IMR-90 (cell line): Measurements from ENCODE around the gene AP4S1.

Source experiments
- CEBPB ChIP-seq: IDR thresholded peaks from 2 replicates; pipeline ENCODE4 v1.6.1; 2012; ENCODE audit warnings: low read depth, low read length, improper control_type of control experiment
- ELK1 ChIP-seq: fragments of 150-350 bp; IDR thresholded peaks from 2 replicates; pipeline ENCODE4 v1.6.1; 2016; ENCODE audit warnings: low read depth, mild to moderate bottlenecking, low read length, moderate library complexity, borderline replicate concordance
- FOS ChIP-seq: fragments of 150-350 bp; IDR thresholded peaks from 2 replicates; pipeline ENCODE4 v1.6.1; 2016; ENCODE audit warnings: low read depth, low read length
- MAZ ChIP-seq: IDR thresholded peaks from 2 replicates; pipeline ENCODE4 v1.6.1; 2012; ENCODE audit warnings: low read depth, mild to moderate bottlenecking, low read length, improper control_type of control experiment, moderate library complexity, borderline replicate concordance
- POLR2A ChIP-seq: IDR thresholded peaks from 2 replicates; pipeline ENCODE4 v1.6.1; 2012; ENCODE audit warnings: mild to moderate bottlenecking, low read depth, low read length
- RAD21 ChIP-seq: IDR thresholded peaks from 2 replicates; pipeline ENCODE4 v1.6.1; 2012; ENCODE audit warnings: low read length, improper control_type of control experiment
- RFX5 ChIP-seq: IDR thresholded peaks from 2 replicates; pipeline ENCODE4 v1.8.0; 2012; ENCODE audit warnings: low read depth, mild to moderate bottlenecking, low read length, moderate library complexity
- SMC3 ChIP-seq: fragments of 150-350 bp; IDR thresholded peaks from 2 replicates; pipeline ENCODE4 v1.6.1; 2016; ENCODE audit warnings: low read depth, mild to moderate bottlenecking, antibody characterized with exemption, low read length, moderate library complexity
- USF2 ChIP-seq: fragments of 150-350 bp; IDR thresholded peaks from 2 replicates; pipeline ENCODE4 v1.6.1; 2017; ENCODE audit warnings: mild to moderate bottlenecking, antibody characterized with exemption, low read length, low read depth
- TF ChIP-seq, protein P1 (sequence below): conservative IDR thresholded peaks from 2 replicates; pipeline ENCODE4 v1.5.1; 2012; ENCODE audit warnings: mild to moderate bottlenecking, low read depth, low read length, improper control_type of control experiment

DNA sequence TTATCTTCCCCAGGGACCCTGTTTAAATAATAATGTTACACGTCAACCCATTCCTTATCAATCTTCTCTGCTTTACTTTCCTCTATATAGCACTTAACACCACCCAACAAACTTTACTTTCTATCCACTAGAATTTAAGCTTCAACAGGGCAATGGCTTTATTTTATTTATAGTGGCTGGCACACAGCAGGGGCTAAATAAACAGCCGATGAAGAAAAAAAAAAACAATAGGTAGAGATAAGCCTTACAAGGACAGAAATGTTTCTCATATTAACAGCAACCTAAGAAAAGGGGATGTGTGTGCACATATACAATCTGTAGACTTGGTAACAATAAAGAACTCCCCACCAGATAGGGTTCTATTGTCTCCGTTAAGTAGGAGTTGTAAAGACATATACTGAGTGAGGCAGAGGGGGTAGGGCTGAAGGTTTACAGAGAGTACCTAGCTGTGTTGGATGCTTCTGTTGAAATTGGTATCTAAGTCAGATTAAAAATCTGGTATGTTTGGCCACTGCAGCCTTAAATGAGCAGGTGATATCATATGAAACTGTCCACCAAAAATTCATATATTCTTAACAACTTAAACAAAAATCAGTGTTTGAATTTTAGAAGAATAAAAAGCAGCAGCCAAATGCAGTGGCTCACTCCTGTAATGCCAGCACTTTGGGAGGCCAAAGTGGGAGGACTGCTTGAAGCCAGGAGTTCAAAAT lies 24.7 kb upstream of the AP4S1 start:
- TF ChIP-seq MAZ: no peak
- TF ChIP-seq FOS: no peak
- TF ChIP-seq, protein P1, sequence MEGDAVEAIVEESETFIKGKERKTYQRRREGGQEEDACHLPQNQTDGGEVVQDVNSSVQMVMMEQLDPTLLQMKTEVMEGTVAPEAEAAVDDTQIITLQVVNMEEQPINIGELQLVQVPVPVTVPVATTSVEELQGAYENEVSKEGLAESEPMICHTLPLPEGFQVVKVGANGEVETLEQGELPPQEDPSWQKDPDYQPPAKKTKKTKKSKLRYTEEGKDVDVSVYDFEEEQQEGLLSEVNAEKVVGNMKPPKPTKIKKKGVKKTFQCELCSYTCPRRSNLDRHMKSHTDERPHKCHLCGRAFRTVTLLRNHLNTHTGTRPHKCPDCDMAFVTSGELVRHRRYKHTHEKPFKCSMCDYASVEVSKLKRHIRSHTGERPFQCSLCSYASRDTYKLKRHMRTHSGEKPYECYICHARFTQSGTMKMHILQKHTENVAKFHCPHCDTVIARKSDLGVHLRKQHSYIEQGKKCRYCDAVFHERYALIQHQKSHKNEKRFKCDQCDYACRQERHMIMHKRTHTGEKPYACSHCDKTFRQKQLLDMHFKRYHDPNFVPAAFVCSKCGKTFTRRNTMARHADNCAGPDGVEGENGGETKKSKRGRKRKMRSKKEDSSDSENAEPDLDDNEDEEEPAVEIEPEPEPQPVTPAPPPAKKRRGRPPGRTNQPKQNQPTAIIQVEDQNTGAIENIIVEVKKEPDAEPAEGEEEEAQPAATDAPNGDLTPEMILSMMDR: no peak
- no peak for TF ChIP-seq POLR2A
- no peak for TF ChIP-seq SMC3
- no peak for TF ChIP-seq RFX5
- TF ChIP-seq CEBPB: no peak
- TF ChIP-seq USF2: no peak
- TF ChIP-seq RAD21: no peak
- no peak for TF ChIP-seq ELK1
